ENCODE measurements around the gene MADD. TPM values are rescaled to one million over a fixed set of nuclear protein-coding genes. Genes with fewer than 3 reads are reported as not detected.

The MADD gene
- total RNA-seq, 1 donor from 2014 or later = 20.2 TPM

GRCh38 chr11:47355283-47356128, 85.6 kb downstream of the MADD start:
- peak; percentile 70 for DNase-seq (ENCODE audit: low read depth)
- H3K4me3 ChIP-seq (ENCODE audit: low read depth, low read length) = peak overlapping the region; percentile 23
- H3K27me3 ChIP-seq (ENCODE audit: control insufficient read depth, insufficient read depth, low read length) = no peaks in the 10 kb centered on the region
- TF ChIP-seq, protein P1, sequence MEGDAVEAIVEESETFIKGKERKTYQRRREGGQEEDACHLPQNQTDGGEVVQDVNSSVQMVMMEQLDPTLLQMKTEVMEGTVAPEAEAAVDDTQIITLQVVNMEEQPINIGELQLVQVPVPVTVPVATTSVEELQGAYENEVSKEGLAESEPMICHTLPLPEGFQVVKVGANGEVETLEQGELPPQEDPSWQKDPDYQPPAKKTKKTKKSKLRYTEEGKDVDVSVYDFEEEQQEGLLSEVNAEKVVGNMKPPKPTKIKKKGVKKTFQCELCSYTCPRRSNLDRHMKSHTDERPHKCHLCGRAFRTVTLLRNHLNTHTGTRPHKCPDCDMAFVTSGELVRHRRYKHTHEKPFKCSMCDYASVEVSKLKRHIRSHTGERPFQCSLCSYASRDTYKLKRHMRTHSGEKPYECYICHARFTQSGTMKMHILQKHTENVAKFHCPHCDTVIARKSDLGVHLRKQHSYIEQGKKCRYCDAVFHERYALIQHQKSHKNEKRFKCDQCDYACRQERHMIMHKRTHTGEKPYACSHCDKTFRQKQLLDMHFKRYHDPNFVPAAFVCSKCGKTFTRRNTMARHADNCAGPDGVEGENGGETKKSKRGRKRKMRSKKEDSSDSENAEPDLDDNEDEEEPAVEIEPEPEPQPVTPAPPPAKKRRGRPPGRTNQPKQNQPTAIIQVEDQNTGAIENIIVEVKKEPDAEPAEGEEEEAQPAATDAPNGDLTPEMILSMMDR (IDR thresholded peaks at IDR 0.05; ENCODE audit: insufficient read depth, low read length, poor library complexity, severe bottlenecking) = peak; percentile 100
- H3K36me3 ChIP-seq (ENCODE audit: control insufficient read depth, insufficient read depth, low read length) = no peaks in the 10 kb centered on the region

GRCh38 chr11:47356129-47356997, 86.4 kb downstream of the MADD start:
- H3K36me3 ChIP-seq (ENCODE audit: control insufficient read depth, insufficient read depth, low read length) = no peaks in the 10 kb centered on the region
- H3K4me3 ChIP-seq (ENCODE audit: low read depth, low read length) = no peak overlapping the region
- H3K27me3 ChIP-seq (ENCODE audit: control insufficient read depth, insufficient read depth, low read length) = no peaks in the 10 kb centered on the region
- TF ChIP-seq, protein P1 (IDR thresholded peaks at IDR 0.05; ENCODE audit: insufficient read depth, low read length, poor library complexity, severe bottlenecking) = no peak
- DNase-seq (ENCODE audit: low read depth) = no peak

DNA sequence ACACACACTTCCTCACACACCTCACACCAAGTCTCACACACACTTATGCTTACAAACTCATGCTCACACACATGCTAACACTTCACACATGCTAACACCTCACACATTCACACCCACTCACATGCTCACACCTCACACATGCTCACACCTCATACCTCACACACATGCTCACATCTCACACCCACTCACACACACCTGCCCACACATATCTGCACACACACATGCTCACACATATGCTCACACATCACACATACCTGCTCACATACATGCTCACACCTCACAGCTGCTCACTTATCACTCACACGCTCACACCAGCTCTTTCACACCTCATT, 87.0 kb downstream of the MADD start:
- TF ChIP-seq, protein P1 (IDR thresholded peaks at IDR 0.05; ENCODE audit: insufficient read depth, low read length, poor library complexity, severe bottlenecking) = no peak
- DNase-seq (ENCODE audit: low read depth) = no peak
- Histone ChIP-seq H3K36me3 (ENCODE audit: control insufficient read depth, insufficient read depth, low read length) (no peaks in the 10 kb centered on the region), H3K4me3 (ENCODE audit: low read depth, low read length) (no peak overlapping the region), H3K27me3 (ENCODE audit: control insufficient read depth, insufficient read depth, low read length) (no peaks in the 10 kb centered on the region)

DNA sequence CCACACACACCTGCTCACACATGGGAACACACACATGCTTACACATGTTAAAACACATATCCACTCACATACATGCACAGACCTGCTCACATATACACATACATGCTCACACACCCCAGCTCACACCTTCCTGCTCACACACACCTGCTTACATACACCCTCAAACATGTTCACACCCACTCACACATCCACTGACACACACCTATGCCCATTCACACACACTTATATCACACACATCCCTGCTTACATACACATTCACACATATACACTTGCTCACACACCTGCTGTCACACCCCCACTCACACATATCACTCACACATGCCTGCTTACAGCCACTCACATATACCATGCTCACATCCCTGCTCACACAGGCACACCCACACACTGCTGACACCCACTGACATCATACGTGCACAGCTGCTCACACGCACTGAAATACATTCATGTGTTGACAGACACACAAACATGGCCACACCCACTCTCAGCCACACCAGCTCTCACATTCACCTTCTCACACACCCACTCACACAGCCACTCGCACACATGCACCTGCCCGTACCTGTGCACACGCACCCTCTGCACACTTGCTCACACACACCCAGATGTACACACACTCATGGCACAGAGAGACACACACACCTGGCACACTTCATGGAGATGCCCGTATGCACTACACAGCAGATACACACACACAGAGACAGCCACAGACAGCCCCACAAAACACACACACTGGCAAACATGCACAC, 88.2 kb downstream of the MADD start:
- DNase-seq (ENCODE audit: low read depth) = no peak
- H3K4me3 ChIP-seq (ENCODE audit: low read depth, low read length) = no peak overlapping the region
- H3K27me3 ChIP-seq (ENCODE audit: control insufficient read depth, insufficient read depth, low read length) = no peaks in the 10 kb centered on the region
- TF ChIP-seq, protein P1 (IDR thresholded peaks at IDR 0.05; ENCODE audit: insufficient read depth, low read length, poor library complexity, severe bottlenecking) = no peak
- no peaks in the 10 kb centered on the region for H3K36me3 ChIP-seq (ENCODE audit: control insufficient read depth, insufficient read depth, low read length)

- H3K4me3 ChIP-seq (ENCODE audit: low read depth, low read length) = no peak overlapping the region
- TF ChIP-seq, protein P1 (IDR thresholded peaks at IDR 0.05; ENCODE audit: insufficient read depth, low read length, poor library complexity, severe bottlenecking) = no peak
- no peaks in the 10 kb centered on the region for H3K36me3 ChIP-seq (ENCODE audit: control insufficient read depth, insufficient read depth, low read length)
- no peaks in the 10 kb centered on the region for H3K27me3 ChIP-seq (ENCODE audit: control insufficient read depth, insufficient read depth, low read length)
- no peak for DNase-seq (ENCODE audit: low read depth)
These were observed 88.8 kb downstream of the MADD start for GRCh38 chr11:47358731-47359051.

Data from kidney epithelial cell (primary cell).